Thoracic aorta (tissue), 2 donors: Measurements from ENCODE around the gene NCKAP5L. TPM values are rescaled to one million over a fixed set of nuclear protein-coding genes. Genes with fewer than 3 reads are reported as not detected.
"Not testable (repeated sequence)": the region's sequence is repeated elsewhere in the genome, so short reads cannot be mapped to it uniquely, and the experiment has no call there.

ENCODE experiments used
- ATAC-seq: fragments of 150-250 bp; one replicate; pipeline ENCODE4 v1.8.0; 2017; ENCODE audit warnings: low read depth; ENCODE audit not compliant: insufficient number of reproducible peaks, low FRiP score
- DNase-seq: peaks from one replicate; pipeline ENCODE4 v3.0.0-alpha.2; 2020; ENCODE audit warnings: low spot score
- H3K27ac ChIP-seq, 2 donors: fragments of 200-600 bp; sonication (generic); 1 replicate in 1 of 2; 2 replicates in 1 of 2; pipeline ENCODE4 v1.5.1; 2016; ENCODE audit warnings: mild to moderate bottlenecking in 2 of 2, moderate library complexity in 2 of 2
- H3K27me3 ChIP-seq: fragments of 200-600 bp; sonication (generic); replicated peaks from 2 replicates; pipeline ENCODE4 v1.6.0; 2016; ENCODE audit warnings: mild to moderate bottlenecking; ENCODE audit not compliant: insufficient read depth
- H3K36me3 ChIP-seq: fragments of 200-600 bp; sonication (generic); one replicate; pipeline ENCODE4 v1.5.1; 2016
- H3K4me1 ChIP-seq, 2 donors: fragments of 200-600 bp; sonication (generic); 1 replicate in 1 of 2; 2 replicates in 1 of 2; pipeline versions ENCODE4 v1.5.1 to v1.6.0; 2016; ENCODE audit warnings: low read depth in 2 of 2, mild to moderate bottlenecking in 1 of 2; ENCODE audit not compliant: control insufficient read depth in 1 of 2
- H3K4me3 ChIP-seq: fragments of 200-600 bp; sonication (generic); 2 replicates; pipeline ENCODE4 v1.5.1; 2016; ENCODE audit warnings: mild to moderate bottlenecking
- H3K9me3 ChIP-seq: fragments of 200-600 bp; sonication (generic); 2 replicates; pipeline ENCODE4 v1.5.1; 2016
- total RNA-seq, 2 donors: library from RNA; depleted of rRNA; stranded (reverse); fragments of >200 nt; gene quantifications; one replicate each; pipeline versions ENCODE4 v1.1.0 to v1.2.3, GENCODE V29; 2016
- TF ChIP-seq, protein P1 (sequence below): fragments of 200-600 bp; sonication (generic); IDR thresholded peaks from one replicate; pipeline ENCODE4 v1.5.1; 2019; ENCODE audit warnings: antibody characterized with exemption

NCKAP5L gene
- total RNA-seq, 2 donors from 2014 or later, result 34.9 to 38.0 TPM

DNA sequence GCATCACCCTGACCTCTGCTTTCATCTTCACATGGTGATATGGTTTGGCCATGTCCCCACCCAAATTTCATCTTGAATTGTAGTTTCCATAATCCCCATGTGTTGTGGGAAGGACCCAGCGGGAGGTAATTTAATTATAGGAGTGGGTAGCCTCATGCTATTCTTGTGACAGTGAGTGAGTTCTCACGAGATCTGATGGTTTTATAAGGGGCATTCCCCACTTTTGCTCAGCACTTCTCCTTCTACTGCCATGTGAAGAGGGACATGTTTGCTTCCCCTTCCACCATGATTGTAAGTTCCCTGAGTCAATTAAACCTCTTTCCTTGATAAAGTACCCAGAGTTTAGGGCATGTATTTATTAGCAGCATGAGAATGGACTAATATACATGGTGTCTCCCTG lies 48.6 kb downstream of the NCKAP5L start:
- H3K4me3 ChIP-seq, result no peak overlapping the region
- no peaks in the 10 kb centered on the region for H3K27me3 ChIP-seq
- ATAC-seq (no peak), DNase-seq (no peak)
- TF ChIP-seq, protein P1, sequence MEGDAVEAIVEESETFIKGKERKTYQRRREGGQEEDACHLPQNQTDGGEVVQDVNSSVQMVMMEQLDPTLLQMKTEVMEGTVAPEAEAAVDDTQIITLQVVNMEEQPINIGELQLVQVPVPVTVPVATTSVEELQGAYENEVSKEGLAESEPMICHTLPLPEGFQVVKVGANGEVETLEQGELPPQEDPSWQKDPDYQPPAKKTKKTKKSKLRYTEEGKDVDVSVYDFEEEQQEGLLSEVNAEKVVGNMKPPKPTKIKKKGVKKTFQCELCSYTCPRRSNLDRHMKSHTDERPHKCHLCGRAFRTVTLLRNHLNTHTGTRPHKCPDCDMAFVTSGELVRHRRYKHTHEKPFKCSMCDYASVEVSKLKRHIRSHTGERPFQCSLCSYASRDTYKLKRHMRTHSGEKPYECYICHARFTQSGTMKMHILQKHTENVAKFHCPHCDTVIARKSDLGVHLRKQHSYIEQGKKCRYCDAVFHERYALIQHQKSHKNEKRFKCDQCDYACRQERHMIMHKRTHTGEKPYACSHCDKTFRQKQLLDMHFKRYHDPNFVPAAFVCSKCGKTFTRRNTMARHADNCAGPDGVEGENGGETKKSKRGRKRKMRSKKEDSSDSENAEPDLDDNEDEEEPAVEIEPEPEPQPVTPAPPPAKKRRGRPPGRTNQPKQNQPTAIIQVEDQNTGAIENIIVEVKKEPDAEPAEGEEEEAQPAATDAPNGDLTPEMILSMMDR, result no peak
- peaks cover 12 to 18% of the 10 kb centered on the region in 2 donors for H3K4me1 ChIP-seq
- no peak overlapping the region for H3K27ac ChIP-seq
- H3K36me3 ChIP-seq, result no peaks in the 10 kb centered on the region
- no peaks in the 10 kb centered on the region for H3K9me3 ChIP-seq

DNA sequence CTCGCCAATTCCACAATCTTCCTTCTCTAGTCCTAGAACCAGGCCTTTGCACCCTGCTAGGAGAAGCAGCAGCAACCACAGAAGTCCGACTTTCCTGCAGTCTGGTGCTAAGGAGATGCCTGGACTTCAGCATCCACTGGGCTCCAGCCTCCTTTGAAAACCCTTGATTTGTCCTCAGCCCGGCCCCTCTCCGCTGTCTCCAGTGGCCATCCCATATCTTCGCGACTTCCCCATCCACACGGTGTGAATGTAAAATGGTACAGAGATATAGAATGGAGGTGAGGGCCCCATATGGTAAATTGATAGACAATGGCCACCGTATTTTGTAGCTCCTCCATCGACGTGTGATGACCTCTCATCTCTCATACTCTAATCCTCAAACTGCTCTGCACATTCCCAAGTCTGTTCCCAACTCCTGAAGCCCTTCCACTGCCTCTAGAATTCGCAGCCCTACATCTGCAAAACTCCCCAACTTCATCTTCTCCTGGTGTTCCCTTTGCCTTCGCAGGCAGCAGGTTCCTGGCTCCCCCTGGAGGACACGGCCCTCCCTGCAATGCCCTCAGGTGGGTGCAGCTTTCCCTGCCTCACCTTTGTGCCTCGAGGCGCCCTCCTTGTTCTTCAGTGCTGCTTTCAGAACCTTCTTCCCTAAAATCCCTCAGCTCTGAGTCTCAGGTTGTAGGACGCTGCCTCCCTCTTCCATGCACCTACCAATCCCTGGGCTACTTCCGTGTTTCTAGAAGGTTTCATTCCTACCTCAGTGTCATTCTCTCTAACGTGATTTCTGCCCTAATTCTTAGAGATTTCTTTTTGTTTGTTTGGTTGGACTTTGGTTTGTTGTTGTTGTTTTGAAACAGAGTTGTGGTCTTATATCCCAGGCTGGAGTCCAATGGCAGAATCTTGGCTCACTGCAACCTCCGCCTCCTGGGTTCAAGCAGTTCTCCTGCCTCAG lies 50.1 kb downstream of the NCKAP5L start:
- DNase-seq (no peak), ATAC-seq (no peak)
- Histone ChIP-seq H3K27ac (no peak overlapping the region), H3K4me3 (no peak overlapping the region), H3K27me3 (no peaks in the 10 kb centered on the region), H3K36me3 (no peaks in the 10 kb centered on the region), H3K9me3 (no peaks in the 10 kb centered on the region), H3K4me1 (peaks cover 0 to 4% of the 10 kb centered on the region in 2 donors)
- TF ChIP-seq, protein P1, result peak; percentile 66

GRCh38 chr12:49777341-49777740 lies 50.9 kb downstream of the NCKAP5L start:
- H3K27ac ChIP-seq, result no peak overlapping the region
- no peaks in the 10 kb centered on the region for H3K9me3 ChIP-seq
- H3K4me3 ChIP-seq, result no peak overlapping the region
- no peaks in the 10 kb centered on the region for H3K36me3 ChIP-seq
- peaks cover 0 to 4% of the 10 kb centered on the region in 2 donors for H3K4me1 ChIP-seq
- no peaks in the 10 kb centered on the region for H3K27me3 ChIP-seq
- no peak for ATAC-seq
- TF ChIP-seq, protein P1, result no peak
- no peak for DNase-seq

DNA sequence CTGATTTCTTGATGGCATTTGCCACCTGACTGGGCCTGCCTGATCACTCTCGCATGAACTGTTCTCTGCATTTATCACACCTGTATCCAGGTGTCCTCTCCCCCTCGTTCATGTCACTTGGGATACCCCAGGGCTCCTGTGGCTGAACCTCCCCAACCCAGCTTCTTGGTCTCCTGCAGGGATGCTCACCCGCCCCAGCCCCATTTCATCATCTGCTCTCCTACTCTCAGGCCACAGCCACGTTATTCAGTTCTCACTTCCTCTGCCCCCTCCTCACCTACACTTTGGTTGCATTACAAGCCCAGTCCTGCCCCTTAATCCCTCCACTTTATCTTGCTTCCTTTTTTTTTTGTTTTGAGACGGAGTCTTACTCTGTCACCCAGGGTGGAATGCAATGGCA lies 51.4 kb downstream of the NCKAP5L start:
- Histone ChIP-seq H3K27ac (no peak overlapping the region), H3K27me3 (no peaks in the 10 kb centered on the region), H3K36me3 (no peaks in the 10 kb centered on the region), H3K4me3 (no peak overlapping the region), H3K4me1 (peaks cover 0 to 4% of the 10 kb centered on the region in 2 donors), H3K9me3 (no peaks in the 10 kb centered on the region)
- TF ChIP-seq, protein P1, result no peak
- no peak for ATAC-seq
- DNase-seq, result no peak

DNA sequence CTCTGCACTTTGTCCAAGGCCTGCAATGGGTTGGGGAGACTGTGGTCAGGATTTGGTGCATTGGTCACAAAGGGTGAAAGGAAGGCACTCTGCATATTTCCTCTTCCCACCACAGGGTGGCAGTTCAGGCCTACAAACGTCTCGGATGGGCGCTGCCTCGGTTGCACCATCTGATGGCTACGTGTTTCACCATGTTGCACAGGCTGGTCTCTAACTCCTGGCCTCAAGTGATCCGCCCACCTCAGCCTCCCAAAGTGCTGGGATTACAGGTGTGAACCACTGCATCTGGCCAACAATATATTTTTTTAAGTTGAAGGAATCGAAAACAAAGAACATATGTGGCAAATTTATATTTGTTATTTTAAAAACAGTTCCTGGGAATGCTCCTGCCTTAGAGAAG lies 51.8 kb downstream of the NCKAP5L start:
- ATAC-seq (peak; percentile 79), DNase-seq (no peak)
- TF ChIP-seq, protein P1, result peak; percentile 77
- H3K4me3 ChIP-seq, result peak overlapping the region; percentile 32
- no peaks in the 10 kb centered on the region for H3K27me3 ChIP-seq
- peaks cover 0 to 4% of the 10 kb centered on the region in 2 donors for H3K4me1 ChIP-seq
- no peak overlapping the region for H3K27ac ChIP-seq
- no peaks in the 10 kb centered on the region for H3K36me3 ChIP-seq
- H3K9me3 ChIP-seq, result no peaks in the 10 kb centered on the region

DNA sequence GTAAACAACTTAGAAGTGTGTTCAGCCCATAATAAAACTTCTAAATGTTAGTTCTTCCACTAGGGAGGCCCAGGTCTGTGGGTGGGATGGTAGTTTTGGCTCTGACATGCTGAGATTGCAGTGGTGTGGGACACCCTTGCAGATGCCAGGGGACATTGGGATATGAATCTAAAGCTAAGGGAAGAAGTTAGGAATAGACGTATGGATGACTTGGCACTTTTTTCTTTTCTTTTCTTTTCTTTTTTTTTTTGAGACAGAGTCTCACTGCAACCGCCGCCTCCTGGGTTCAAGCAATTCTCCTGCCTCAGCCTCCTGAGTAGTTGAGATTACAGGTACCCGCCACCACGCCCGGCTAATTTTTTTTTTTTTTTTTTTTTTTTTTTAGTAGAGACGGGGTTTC lies 55.1 kb downstream of the NCKAP5L start:
- not testable (repeated sequence) for H3K4me1 ChIP-seq, H3K27me3 ChIP-seq, DNase-seq, H3K36me3 ChIP-seq, ATAC-seq, H3K27ac ChIP-seq, H3K4me3 ChIP-seq, H3K9me3 ChIP-seq
